Limb (tissue), 2 donors: ENCODE data around the gene INHBB.
A peak's percentile ranks its signal among the peaks of the same experiment; 100 is the strongest.

ENCODE experiments used
- DNase-seq, 2 donors: peaks; one replicate each; pipeline ENCODE4 v3.0.0-alpha.2; 2016; ENCODE audit errors: extremely low spot score in 2 of 2

Gene INHBB

GRCh38 chr2:120395221-120396012 lies 49.5 kb downstream of the INHBB start:
- DNase-seq = peak in 1 of 2 donors; percentile 12

- DNase-seq = peak; percentile 8 to 69
These were observed 50.3 kb downstream of the INHBB start for GRCh38 chr2:120396013-120396860.

GRCh38 chr2:120396861-120397811 lies 51.2 kb downstream of the INHBB start:
- peak in 1 of 2 donors; percentile 27 for DNase-seq

GRCh38 chr2:120398051-120398995 lies 52.4 kb downstream of the INHBB start:
- peak in 1 of 2 donors; percentile 23 for DNase-seq

- peak in 1 of 2 donors; percentile 19 for DNase-seq
These were observed 53.3 kb downstream of the INHBB start for GRCh38 chr2:120398996-120399888.

GRCh38 chr2:120399889-120400240 lies 53.9 kb downstream of the INHBB start:
- peak in 1 of 2 donors; percentile 18 for DNase-seq

- DNase-seq = peak in 1 of 2 donors; percentile 20
These were observed 54.6 kb downstream of the INHBB start for GRCh38 chr2:120400551-120400950.
